Calu3 (cell line): ENCODE measurements around the gene CMTM3. TPM values are rescaled to one million over a fixed set of nuclear protein-coding genes. Genes with fewer than 3 reads are reported as not detected.
"Not testable (repeated sequence)": the region's sequence is repeated elsewhere in the genome, so short reads cannot be mapped to it uniquely, and the experiment has no call there.

Experiments used
- BruUV-seq: library from RNA; stranded (reverse); fragments of 400-500 nt; replicated peaks from 2 replicates; lab custom pipeline; 2021; lab: Mats Ljungman, UMichigan
- CTCF ChIA-PET: fragments of 300-600 bp; sonication (Branson Sonifier 250); formaldehyde crosslinking; loops from one replicate; lab custom pipeline; 2022; ENCODE audit warnings: antibody characterized with exemption; lab: Charles Lee
- DNase-seq: peaks from one replicate; pipeline ENCODE4 v3.0.0; 2022
- H3K27ac Mint-ChIP-seq: one replicate; pipeline ENCODE4 v1.8.0; 2022; ENCODE audit warnings: mixed read lengths; ENCODE audit not compliant: unreplicated experiment
- H3K27me3 Mint-ChIP-seq: one replicate; pipeline ENCODE4 v1.8.0; 2022; ENCODE audit warnings: mixed read lengths; ENCODE audit not compliant: unreplicated experiment
- H3K36me3 Mint-ChIP-seq: one replicate; pipeline ENCODE4 v1.8.0; 2022; ENCODE audit warnings: mild to moderate bottlenecking, moderate library complexity, mixed read lengths; ENCODE audit not compliant: insufficient read depth, unreplicated experiment
- H3K4me1 Mint-ChIP-seq: one replicate; pipeline ENCODE4 v1.8.0; 2022; ENCODE audit warnings: mild to moderate bottlenecking, low read depth, mixed read lengths; ENCODE audit not compliant: unreplicated experiment
- H3K4me3 Mint-ChIP-seq: one replicate; pipeline ENCODE4 v1.8.0; 2022; ENCODE audit warnings: mild to moderate bottlenecking, low read depth, moderate library complexity, mixed read lengths; ENCODE audit not compliant: unreplicated experiment
- H3K9me3 Mint-ChIP-seq: one replicate; pipeline ENCODE4 v1.8.0; 2022; ENCODE audit warnings: low read depth, mixed read lengths; ENCODE audit not compliant: unreplicated experiment
- CTCF ChIP-seq: fragments of 200-600 bp; IDR thresholded peaks from one replicate; pipeline ENCODE4 v1.8.0; 2022; ENCODE audit warnings: antibody characterized with exemption; ENCODE audit not compliant: unreplicated experiment
- intact Hi-C: fragments of 100-400 bp; cut with micrococcal nuclease; formaldehyde crosslinking; loops from one replicate; pipeline ENCODE4 v1.10.0; 2022; ENCODE audit not compliant: unreplicated experiment
- total RNA-seq: library from RNA; stranded (reverse); gene quantifications from 2 replicates; pipeline ENCODE4 v1.2.3, GENCODE V29; 2022

Gene CMTM3
- total RNA-seq, 1 experiment from 2014 or later: 33.6 TPM

GRCh38 chr16:66608241-66609138 is 4.0 kb downstream of the CMTM3 start:
- CTCF ChIA-PET: interaction anchor here (0.6 to 1.7 kb wide), 17 partner anchors 9 to 272 kb away, joined by 3 to 35 read pairs (median 5); partner anchors contain the start of genes CKLF, CMTM4, NAE1 and PDP2
- no peaks in the 10 kb centered on the region for H3K27me3 Mint-ChIP-seq
- peaks cover 29% of the 10 kb centered on the region for H3K4me1 Mint-ChIP-seq
- H3K27ac Mint-ChIP-seq: no peak overlapping the region
- intact Hi-C loops: loop anchor here (2.0 to 5.0 kb wide), 3 partner anchors 54 to 264 kb away; no protein-coding TSS in a partner anchor
- TF ChIP-seq CTCF: peak; percentile 95
- BruUV-seq: no TSS peak
- peaks cover 67% of the 10 kb centered on the region for H3K36me3 Mint-ChIP-seq
- DNase-seq: peak; percentile 97
- no peaks in the 10 kb centered on the region for H3K9me3 Mint-ChIP-seq
- H3K4me3 Mint-ChIP-seq: no peak overlapping the region

DNA sequence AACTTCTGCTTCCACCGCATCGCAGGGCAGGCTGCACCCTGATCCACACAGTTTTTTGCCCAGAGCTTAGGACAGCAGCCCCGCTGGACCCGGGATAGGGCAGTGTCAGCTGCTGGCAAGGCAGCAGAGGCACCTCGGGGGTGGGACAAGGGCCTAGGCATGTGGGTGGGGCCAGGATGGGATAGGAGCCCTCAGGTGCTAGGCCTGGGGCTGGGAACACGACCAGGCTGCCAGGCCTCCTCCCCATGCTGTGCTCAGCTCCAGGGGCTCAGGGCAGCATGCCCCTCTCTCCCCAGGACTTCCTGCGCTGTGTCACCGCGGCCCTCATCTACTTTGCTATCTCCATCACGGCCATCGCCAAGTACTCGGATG is 4.6 kb downstream of the CMTM3 start:
- Mint-ChIP-seq H3K27me3 (no peaks in the 10 kb centered on the region), H3K9me3 (no peaks in the 10 kb centered on the region), H3K4me3 (no peak overlapping the region), H3K36me3 (peaks cover 65% of the 10 kb centered on the region), H3K27ac (no peak overlapping the region), H3K4me1 (peaks cover 23% of the 10 kb centered on the region)
- no TSS peak for BruUV-seq
- no peak for TF ChIP-seq CTCF
- CTCF ChIA-PET: interaction anchor here (0.6 to 1.7 kb wide), 17 partner anchors 8 to 271 kb away, joined by 3 to 35 read pairs (median 5); partner anchors contain the start of genes CKLF, CMTM4, NAE1 and PDP2
- intact Hi-C loops: loop anchor here (2.0 to 5.0 kb wide), 3 partner anchors 54 to 263 kb away; no protein-coding TSS in a partner anchor
- DNase-seq: no peak

DNA sequence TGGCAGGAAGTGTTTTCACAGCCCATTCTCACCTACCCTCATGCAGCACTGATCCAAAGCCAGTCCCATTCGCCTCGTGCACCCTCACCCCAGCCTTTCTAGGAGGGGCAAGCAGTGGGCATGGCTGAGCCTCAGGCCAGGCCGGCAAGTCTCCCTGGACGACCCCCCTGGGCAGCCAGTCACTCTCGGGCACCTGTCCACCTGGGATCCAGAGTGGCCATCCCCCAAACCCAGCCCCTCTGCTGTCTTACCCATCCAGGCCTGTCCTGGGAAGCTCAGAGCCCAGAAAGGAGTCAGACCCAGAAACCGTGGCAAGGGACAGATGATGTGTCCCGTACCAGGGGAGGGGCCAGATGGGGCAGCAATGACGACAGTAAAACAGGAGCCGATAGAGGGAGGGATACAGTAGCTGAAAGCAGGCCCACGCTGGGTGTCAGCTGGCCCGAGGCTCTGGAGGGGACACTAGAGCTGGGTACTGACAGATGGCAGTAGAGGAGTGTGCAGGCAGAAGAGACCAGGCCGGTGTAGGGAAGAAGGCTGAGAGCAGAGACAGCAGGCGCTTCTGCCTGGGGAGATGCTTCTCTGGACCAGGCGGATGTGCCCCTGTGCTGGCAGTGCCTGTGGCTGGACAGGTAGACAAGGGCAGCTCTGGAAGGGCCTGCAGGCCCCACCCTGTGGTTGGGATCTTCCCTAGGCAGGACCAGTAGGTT is 5.8 kb downstream of the CMTM3 start:
- peaks cover 65% of the 10 kb centered on the region for H3K36me3 Mint-ChIP-seq
- peaks cover 21% of the 10 kb centered on the region for H3K4me1 Mint-ChIP-seq
- DNase-seq: no peak
- no peaks in the 10 kb centered on the region for H3K27me3 Mint-ChIP-seq
- TF ChIP-seq CTCF: no peak
- no peaks in the 10 kb centered on the region for H3K9me3 Mint-ChIP-seq
- CTCF ChIA-PET: no interaction called here
- no peak overlapping the region for H3K4me3 Mint-ChIP-seq
- BruUV-seq: no TSS peak
- intact Hi-C loops: loop anchor here (10.0 kb wide), 1 partner anchor 85 kb away; the partner anchor contains the start of gene CMTM4
- H3K27ac Mint-ChIP-seq: no peak overlapping the region

GRCh38 chr16:66611911-66612310 is 7.4 kb downstream of the CMTM3 start:
- not testable (repeated sequence) for H3K27ac Mint-ChIP-seq

More at GRCh38 chr16:66611911-66612310, 7.4 kb downstream of the CMTM3 start:
- DNase-seq, BruUV-seq, H3K4me3 Mint-ChIP-seq, H3K9me3 Mint-ChIP-seq, CTCF ChIA-PET, H3K27me3 Mint-ChIP-seq: not testable (repeated sequence)
- H3K4me1 Mint-ChIP-seq: peaks cover 10% of the 10 kb centered on the region
- intact Hi-C loops: loop anchor here (10.0 kb wide), 1 partner anchor 83 kb away; the partner anchor contains the start of gene CMTM4
- peaks cover 67% of the 10 kb centered on the region for H3K36me3 Mint-ChIP-seq
